Measurements from ENCODE around the gene ZNF106. TPM values are rescaled to one million over a fixed set of nuclear protein-coding genes. Genes with fewer than 3 reads are reported as not detected.

The ZNF106 gene
- total RNA-seq, 1 donor from 2014 or later, result 58.9 TPM

GRCh38 chr15:42474827-42475226 lies 16.1 kb downstream of the ZNF106 start:
- no peak for DNase-seq (ENCODE audit: low spot score)

GRCh38 chr15:42471002-42471401 lies 19.9 kb downstream of the ZNF106 start:
- no peak for DNase-seq (ENCODE audit: low spot score)

- DNase-seq (ENCODE audit: low spot score), result no peak
Observed at GRCh38 chr15:42465520-42466259, 25.3 kb downstream of the ZNF106 start.

GRCh38 chr15:42461261-42461660 lies 29.7 kb downstream of the ZNF106 start:
- no peak for DNase-seq (ENCODE audit: low spot score)

GRCh38 chr15:42457445-42458442 lies 33.2 kb downstream of the ZNF106 start:
- peak; percentile 70 for DNase-seq (ENCODE audit: low spot score)

- DNase-seq (ENCODE audit: low spot score), result no peak
Observed at GRCh38 chr15:42456971-42457370, 34.0 kb downstream of the ZNF106 start.

GRCh38 chr15:42456531-42456930 lies 34.4 kb downstream of the ZNF106 start:
- DNase-seq (ENCODE audit: low spot score), result no peak

GRCh38 chr15:42453826-42454225 lies 37.1 kb downstream of the ZNF106 start:
- DNase-seq (ENCODE audit: low spot score), result no peak

GRCh38 chr15:42450425-42450790 lies 40.5 kb downstream of the ZNF106 start:
- no peak for DNase-seq (ENCODE audit: low spot score)

- DNase-seq (ENCODE audit: low spot score), result no peak
Observed at GRCh38 chr15:42449770-42450424, 41.0 kb downstream of the ZNF106 start.

GRCh38 chr15:42448281-42448680 lies 42.7 kb downstream of the ZNF106 start:
- no peak for DNase-seq (ENCODE audit: low spot score)

- no peak for DNase-seq (ENCODE audit: low spot score)
Observed at GRCh38 chr15:42447599-42447998, 43.3 kb downstream of the ZNF106 start.

- no peak for DNase-seq (ENCODE audit: low spot score)
Observed at GRCh38 chr15:42445551-42445950, 45.4 kb downstream of the ZNF106 start.

GRCh38 chr15:42444415-42445063 lies 46.4 kb downstream of the ZNF106 start:
- no peak for DNase-seq (ENCODE audit: low spot score)

- no peak for DNase-seq (ENCODE audit: low spot score)
Observed at GRCh38 chr15:42427429-42428223, 63.3 kb downstream of the ZNF106 start.

- DNase-seq (ENCODE audit: low spot score), result no peak
Observed at GRCh38 chr15:42421376-42421775, 69.6 kb downstream of the ZNF106 start.

GRCh38 chr15:42419369-42419768 lies 71.6 kb downstream of the ZNF106 start:
- no peak for DNase-seq (ENCODE audit: low spot score)

- DNase-seq (ENCODE audit: low spot score), result no peak
Observed at GRCh38 chr15:42413920-42414319, 77.0 kb downstream of the ZNF106 start.

GRCh38 chr15:42411884-42412283 lies 79.1 kb downstream of the ZNF106 start:
- DNase-seq (ENCODE audit: low spot score), result no peak

- DNase-seq (ENCODE audit: low spot score), result no peak
Observed at GRCh38 chr15:42409011-42409410, 81.9 kb downstream of the ZNF106 start.

- DNase-seq (ENCODE audit: low spot score), result no peak
Observed at GRCh38 chr15:42408178-42408577, 82.8 kb downstream of the ZNF106 start.
